ENCODE data around the gene SPTBN4.
"Not testable (repeated sequence)": the region's sequence is repeated elsewhere in the genome, so short reads cannot be mapped to it uniquely, and the experiment has no call there.

The SPTBN4 gene

DNA sequence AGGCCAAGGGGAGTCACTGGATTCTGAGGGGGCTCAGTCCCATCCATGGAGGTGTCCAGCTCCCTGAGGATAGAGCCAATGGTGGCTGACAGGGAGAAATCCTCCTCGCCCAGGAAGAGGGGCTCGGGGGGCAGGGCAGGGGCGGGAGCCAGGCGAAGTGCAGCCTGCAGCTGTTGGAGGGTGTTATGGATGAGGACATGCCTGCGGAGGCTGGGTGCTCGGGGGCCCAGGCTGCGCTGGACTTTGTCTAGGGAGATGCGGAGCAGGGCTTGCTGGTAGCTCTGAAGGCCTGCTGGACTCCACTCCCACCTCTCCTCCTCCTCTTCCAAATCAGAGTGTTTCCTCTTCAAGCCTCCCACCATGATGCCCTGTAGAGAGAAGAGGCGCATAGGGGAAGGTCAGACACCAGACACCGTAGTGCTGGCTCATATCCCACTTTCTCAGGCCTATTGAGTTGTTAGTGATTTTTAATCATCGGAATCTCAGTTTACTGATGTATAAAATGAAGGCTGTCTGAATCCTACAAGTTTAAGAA lies 25.0 kb upstream of the SPTBN4 start:
- no peak for DNase-seq (ENCODE audit: low read depth in 2 of 2)

DNA sequence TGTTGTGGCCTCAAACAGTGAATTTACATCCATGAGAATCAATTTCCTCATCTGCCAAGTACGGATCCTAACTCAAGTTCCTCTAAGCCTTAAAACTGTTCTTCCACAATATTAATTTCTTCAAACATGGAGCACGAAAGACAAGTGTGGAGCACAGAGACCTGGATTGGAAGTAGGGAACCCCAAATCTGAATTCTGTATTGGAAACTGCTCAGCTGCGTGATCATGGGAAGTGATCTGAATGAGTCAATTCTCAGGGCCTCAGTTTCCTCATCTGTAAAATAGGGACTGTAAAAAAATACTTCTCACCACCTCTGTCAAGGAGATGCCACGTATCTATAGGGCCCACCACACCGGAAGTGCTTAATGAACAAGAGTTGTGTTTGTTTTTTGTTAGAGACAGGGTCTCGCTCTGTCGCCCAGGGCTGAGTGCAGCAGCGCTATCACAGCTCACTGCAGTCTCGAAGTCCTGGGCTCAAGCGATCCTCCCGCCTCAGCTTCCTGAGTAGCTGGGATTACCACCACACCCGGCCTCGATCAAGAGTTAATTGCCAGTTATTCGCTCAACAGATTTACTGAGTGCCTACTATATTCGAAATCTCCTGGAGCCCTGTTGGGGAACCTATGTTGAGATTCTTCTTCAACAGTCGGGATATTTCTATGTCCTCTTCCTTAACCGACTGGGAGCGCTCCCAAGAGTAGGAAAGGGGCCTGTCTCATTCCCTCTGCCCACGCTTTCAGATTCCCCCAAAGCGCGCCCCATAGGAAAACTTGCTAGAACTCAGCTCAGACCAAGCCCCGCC lies 24.3 kb upstream of the SPTBN4 start:
- no peak for DNase-seq (ENCODE audit: low read depth in 2 of 2)

DNA sequence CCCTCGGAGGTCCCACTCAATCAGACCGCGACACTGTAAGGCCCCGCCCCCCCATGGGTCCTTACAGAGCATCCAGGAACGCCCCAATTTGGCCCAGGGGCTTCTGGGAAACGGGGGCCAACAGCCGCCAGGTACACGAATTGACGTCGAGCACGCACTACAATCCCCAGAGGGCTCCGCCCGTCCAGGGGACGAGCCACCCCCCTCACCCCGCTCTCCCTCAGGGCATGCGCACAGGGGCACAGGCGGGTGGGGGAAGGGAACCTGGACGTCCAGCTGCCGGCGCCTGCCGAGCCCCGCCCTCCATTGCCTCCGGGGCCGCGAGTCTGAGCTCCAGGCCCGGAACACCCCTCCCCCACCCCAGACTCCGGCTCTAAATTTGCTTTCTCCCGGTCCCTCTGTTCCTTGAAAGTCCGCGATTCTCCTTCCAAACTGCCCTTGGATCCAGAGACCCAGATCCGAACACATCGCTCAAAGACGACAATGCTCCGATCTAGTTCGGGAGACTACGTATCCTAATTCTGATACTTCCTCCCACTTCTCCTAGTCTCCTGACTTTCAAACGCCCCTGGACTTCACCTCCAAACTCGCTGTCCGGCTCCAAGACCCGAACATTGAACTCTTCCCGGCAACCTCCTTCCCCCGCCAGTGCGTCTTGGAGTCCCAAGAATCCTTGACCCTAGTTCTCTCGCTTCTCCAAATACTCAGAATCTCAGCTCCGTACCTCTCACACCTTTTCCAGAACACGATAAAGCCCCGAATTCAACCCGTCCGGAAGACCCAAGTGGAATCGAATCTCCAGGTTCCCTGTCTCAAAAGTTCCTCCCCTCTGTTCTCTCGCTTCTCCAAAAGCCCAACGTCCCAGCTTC lies 23.4 kb upstream of the SPTBN4 start:
- DNase-seq (ENCODE audit: low read depth in 2 of 2): peak; percentile 98 to 99

DNA sequence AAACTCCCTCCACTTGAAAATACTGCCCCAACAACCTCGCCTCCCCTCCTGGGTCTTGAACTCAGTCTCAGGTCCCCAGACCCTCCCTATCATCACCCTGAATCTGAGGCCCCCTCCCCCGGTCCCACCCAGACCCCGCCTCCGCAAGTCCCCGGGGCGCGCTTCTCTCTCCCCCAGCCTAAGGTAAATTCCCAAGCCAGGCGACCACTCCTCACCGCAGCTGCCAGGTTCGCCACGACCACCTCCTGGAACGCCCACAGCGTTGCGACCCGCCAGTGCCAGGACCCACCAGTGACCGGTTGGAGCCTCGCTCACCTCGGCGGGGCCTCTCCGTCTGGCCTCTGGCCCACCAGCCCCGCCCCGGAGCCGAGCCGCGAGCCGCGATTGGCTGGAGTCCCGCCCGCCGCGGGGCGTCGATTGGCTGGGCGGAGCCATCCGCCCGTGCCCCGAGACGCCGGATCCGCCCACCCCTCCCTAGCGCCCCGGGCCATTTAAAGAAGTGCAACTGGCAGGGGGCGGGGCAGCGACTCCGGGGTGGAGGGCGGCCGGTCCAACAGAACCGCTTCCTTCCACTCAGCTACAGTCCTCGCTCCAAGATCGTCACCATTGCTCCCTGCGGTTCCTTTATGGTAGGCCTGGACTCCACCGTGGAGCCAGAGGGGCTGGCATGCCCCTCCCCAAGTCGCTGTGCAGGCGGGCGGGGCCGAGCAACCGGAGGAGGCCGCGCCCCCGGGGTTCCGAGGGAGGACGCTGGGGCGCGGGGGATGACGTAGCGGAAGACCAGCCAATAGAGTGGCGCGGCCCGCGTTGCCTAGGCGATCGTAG lies 22.6 kb upstream of the SPTBN4 start, which contains the start of gene SERTAD3:
Gene SERTAD3 (minus strand): TSS at position 336 of the 825 bp plus-strand sequence. CDS start 2,255 bp downstream, outside the sequence.
- DNase-seq (ENCODE audit: low read depth in 2 of 2): peak; percentile 91 to 94

DNA sequence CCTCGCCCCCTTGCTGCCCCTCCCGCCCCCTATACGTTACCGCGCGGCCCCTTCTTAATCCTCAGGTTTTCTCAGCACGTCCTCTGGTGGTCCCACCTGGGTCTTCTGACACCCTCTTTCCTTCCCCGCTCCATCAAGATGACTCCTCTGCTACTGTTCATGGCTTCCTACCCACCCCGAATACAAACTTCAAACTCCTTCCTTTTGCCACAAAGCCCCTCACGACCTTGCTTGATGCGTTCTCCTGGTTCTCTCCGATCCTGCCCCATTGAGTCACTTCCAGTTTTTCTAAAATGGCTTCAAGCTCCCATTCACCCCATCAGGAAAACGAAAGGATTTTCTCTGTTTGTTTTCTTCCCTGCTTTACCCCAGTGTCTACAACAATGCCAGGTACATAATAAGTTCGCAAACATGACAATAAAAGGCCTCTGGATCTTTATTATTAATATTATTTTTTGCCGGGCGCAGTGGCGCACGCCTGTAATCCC lies 21.9 kb upstream of the SPTBN4 start:
- DNase-seq (ENCODE audit: low read depth in 2 of 2): no peak

DNA sequence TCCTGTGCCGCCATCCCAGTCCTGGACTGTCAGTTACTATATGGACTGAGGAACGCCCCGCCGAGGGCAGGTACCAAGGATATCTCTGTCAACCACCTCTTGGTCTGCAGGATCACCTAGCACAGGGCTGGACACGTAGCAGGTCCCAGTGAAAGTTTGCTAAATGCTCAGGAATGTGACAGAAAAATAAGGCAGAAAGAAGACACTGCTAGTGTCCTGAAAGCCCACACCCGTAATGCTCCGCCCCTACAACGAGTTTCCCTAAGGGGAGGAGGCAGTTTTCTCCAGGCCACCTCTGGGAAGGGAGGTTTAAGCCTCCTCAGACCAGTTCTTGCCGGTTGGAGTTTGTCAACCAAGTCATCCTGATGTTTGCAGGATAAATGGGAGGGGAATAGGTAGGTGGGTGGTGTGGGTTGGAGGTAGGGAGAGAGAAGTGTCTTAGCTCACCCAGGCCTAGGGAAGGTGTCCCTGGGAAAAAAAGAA lies 21.0 kb upstream of the SPTBN4 start:
- no peak for DNase-seq (ENCODE audit: low read depth in 2 of 2)

DNA sequence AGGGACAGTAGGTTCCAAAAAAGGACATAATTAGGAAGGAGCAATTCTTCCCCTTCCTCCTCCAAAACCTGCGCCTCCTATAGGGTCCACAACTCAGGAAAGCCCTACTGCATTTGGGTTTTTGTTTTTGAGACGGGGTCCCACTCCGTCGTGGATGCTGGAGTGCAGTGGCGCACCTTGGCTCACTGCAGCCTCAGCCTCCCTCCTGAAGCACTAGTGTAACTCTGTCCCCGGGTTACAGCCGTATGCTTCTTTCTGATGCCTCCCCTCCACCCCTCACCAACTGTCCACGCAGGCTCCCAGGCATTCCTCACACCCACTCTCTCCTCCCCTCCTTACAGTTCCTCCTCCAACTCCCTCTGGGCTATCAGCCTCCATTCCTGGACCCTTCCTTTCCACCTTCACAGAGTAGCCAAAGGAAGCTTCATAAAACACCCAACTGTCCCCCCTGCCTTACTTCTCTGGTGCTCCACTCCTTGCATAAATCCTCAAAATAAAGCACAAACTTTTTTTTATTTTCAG lies 20.5 kb upstream of the SPTBN4 start:
- no peak for DNase-seq (ENCODE audit: low read depth in 2 of 2)

DNA sequence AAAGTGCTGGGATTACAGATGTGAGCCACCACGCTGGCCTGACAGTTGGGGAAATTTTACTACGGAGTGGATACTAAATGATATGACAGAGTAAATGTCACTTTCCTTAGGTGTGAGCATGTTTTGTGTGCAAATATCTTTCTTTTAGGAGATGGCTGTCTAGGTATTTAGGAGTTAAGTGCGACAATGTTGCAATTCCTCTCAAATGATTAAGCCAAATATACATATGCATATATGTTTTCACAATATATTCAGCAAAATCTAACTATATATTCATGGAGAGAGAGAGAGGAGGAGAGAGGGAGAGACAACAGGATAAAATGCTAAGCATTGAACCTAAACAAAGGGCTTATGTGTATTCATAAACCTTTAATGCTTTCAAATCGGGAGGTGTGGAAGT lies 17.3 kb upstream of the SPTBN4 start:
- DNase-seq (ENCODE audit: low read depth in 2 of 2): no peak

DNA sequence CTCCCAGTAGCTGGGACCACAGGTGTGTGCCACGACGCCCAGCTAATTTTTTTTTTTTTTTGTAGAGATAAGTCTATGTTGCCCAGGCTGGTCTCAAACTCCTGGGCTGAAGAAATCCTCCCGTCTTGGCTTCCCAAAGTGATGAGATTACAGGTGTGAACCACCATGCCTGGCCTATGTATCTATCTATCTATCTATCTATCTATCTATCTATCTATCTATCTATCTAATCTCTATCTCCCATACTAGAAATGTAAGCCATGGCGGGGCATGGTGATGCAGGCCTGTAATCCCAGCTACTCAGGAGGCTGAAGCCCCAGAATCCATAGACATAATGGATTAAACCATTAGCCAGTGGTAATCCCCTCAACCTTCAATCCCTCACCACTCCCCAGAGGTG lies 16.1 kb upstream of the SPTBN4 start:
- DNase-seq (ENCODE audit: low read depth in 2 of 2): no peak

DNA sequence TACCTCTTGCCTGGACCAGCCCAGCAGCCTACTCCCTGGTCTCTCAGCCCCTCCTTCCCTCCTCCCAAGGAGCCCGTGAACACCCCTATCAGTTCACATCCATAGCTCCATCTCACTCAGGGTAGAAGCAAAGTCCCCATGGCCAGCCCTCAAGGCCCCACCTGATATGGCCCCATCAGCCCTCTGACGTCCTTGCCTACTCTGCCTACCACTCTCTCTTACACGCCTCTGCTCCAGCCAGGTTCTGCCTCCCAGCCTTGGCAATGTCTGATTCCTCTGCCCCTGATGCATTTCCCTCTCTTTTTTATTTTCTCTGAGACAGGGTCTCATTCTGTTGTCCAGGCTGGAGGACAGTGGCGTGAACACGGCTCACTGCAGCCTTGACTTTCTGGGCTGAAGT lies 14.8 kb upstream of the SPTBN4 start:
- no peak for DNase-seq (ENCODE audit: low read depth in 2 of 2)

DNA sequence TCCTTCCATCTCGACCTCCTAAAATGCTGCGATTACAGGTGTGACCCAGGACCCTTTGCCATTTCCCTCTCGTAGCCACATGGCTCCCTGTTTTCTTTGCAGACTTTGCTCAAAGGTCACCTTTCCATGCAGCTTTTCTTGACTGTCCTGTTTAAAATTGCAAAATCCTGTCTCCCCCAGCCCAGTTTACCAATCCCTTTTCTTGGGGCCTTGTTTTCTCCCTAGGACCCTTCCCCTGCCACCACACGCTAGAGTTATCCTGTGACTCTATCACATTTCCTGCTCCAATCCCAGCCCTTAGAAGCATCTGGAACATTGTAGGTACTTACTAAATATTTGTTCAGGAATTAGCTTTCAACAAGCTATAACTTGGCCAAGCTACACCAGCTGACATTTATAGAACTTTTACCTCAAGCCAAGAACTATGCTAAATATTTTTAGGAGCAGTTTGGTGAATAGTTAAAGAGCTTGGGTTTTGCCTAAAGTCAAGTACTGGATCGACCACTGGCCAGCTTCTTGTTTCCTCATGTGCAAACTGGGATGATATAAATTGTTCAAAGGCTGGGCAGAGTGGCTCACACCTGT lies 13.6 kb upstream of the SPTBN4 start:
- DNase-seq (ENCODE audit: low read depth in 2 of 2): no peak

DNA sequence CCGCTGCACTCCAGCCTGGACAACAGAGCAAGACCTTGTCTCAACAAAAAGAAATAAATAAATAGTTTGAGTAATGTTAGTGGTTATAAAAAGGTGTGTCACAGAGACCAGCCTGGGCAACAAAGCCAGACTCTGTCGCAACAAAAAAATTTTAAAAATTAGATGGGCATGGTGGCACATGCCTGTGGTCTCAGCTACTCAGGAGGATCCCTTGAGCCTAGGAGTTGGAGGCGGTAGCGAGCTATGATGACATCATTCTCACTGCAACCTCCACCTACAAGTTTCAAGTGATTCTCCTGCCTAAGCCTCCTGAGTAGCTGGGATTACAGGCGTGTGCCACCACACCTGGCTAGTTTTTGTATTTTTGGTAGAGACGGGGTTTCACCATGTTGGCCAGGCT lies 12.9 kb upstream of the SPTBN4 start:
- not testable (repeated sequence) for DNase-seq (ENCODE audit: low read depth in 2 of 2)

DNA sequence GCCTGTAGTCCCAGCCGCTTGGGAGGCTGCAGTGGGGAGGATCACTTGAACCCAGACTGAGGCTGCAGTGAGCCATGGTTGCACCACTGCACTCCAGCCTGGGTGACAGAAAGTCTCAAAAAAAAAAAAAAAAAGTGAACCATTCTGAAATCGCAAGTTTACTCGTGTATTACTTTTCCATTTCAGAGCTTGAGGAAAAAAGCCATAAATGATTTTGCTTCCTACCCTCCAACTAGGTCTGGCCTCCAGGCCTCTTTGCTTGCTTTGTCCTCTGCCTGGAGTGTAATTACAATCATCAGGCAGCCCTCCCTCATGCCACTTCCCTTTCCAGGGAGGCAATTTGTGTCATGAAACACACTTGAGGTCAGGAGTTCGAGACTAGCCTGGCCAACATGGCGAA lies 9.8 kb upstream of the SPTBN4 start:
- DNase-seq (ENCODE audit: low read depth in 2 of 2): no peak

DNA sequence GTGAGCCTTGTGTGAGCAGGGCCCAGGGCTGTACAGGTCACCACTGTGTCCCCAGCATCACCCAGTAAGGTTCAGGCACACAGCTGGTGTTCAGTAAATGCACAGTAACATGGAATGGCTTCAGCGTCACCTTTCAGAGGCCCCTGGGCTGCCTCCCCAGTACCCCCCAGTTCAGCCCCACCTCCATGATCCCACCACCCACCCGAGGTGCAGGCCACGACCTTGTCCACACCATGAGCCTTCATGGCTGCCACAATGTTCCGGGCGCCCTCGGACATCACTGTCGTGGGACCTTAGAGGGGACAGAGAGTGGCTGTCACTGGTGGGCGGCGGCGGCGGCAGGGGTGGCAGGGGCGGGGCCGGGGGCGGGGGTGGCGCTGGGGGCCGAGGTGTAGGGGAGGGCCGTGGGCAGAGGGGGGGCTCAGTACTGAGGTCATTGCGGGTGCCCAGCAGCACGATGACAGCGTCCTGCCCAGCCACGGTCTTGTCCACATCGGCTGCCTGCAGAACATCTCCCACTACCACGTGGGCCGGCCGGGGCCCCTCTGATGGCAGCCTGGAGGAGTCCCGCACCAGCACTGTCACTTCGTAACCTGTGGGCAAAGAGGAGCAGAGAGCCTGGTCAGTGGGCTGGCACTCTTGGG lies 8.7 kb upstream of the SPTBN4 start:
- no peak for DNase-seq (ENCODE audit: low read depth in 2 of 2)

DNA sequence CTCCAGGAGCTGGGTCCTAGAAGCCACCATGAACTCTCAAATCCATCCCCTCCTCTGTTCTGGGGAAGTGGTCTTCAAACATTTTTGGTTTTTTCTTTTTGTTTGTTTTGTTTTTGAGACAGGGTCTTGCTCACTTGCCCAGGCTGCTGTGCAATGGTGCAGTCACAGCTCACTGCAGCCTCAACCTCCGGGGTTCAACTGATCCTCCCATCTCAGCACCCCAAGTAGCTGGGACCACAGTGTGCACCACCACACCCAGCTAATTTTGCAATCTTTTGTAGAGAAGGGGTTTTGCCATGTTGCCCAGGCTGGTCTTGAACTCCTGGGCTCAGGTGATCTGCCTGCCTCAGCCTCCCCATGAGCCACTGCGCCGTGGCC lies 8.2 kb upstream of the SPTBN4 start:
- no peak for DNase-seq (ENCODE audit: low read depth in 2 of 2)

DNA sequence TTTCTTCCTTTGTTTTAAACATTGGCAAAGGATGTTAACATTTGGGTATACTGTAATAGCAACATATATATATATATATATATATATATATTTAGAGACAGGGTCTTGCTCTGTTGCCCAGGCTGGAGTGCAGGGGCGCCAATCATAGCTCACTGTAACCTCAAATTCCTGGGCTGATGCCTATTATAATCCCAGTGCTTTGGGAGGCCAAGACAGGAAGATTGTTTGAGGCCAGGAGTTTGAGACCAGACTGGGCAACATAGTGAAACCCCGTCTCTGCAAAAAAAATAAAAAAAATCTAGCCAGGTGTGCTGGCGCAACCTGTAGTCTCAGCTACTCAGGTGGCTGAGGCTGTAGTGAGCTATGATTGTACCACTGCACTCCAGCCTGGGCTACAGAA lies 6.6 kb upstream of the SPTBN4 start:
- DNase-seq (ENCODE audit: low read depth in 2 of 2): no peak

DNA sequence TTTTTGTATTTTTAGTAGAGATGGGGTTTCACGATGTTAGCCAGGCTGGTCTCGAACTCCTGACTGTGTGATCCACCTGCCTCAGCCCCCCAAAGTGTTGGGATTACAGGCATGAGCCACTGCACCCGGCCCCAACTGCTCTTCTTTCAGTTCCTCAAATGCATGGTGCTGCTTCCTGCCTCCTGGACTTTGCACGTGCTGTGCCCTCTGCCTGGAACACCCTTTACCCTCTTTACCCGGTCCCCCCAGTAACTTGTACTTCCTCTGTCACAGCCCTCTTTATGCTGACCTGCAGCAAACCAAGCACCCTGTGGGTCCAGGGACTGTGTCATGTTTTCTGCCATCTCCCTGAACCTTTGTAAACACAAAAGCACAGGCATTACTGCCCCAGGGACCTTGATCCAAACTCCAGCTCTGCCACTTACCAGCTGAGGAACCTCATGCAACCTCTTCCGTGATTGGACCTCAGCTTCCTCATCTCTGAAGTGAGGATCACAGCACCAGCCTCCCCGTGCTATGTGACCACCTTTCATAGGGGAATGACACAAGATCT lies 5.1 kb upstream of the SPTBN4 start:
- DNase-seq (ENCODE audit: low read depth in 2 of 2): no peak

DNA sequence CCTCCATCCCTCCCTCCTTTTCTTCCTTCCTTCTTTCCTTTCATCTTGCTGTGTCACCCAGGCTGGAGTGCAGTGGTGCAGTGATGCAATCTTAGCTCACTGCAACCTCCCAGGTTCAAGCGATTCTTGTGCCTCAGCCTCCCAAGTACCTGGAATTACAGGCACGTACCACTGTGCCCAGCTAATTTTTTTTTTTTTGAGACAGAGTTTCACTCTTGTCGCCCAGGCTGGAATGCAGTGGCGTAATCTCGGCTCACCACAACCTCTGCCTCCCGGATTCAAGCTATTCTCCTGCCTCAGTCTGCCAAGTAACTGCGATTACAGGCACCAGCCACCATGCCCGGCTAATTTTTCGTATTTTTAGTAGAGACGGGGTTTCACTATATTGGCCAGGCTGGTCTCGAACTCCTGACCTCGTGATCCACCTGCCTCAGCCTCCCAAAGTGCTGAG lies 3.2 kb upstream of the SPTBN4 start:
- DNase-seq (ENCODE audit: low read depth in 2 of 2): not testable (repeated sequence)

DNA sequence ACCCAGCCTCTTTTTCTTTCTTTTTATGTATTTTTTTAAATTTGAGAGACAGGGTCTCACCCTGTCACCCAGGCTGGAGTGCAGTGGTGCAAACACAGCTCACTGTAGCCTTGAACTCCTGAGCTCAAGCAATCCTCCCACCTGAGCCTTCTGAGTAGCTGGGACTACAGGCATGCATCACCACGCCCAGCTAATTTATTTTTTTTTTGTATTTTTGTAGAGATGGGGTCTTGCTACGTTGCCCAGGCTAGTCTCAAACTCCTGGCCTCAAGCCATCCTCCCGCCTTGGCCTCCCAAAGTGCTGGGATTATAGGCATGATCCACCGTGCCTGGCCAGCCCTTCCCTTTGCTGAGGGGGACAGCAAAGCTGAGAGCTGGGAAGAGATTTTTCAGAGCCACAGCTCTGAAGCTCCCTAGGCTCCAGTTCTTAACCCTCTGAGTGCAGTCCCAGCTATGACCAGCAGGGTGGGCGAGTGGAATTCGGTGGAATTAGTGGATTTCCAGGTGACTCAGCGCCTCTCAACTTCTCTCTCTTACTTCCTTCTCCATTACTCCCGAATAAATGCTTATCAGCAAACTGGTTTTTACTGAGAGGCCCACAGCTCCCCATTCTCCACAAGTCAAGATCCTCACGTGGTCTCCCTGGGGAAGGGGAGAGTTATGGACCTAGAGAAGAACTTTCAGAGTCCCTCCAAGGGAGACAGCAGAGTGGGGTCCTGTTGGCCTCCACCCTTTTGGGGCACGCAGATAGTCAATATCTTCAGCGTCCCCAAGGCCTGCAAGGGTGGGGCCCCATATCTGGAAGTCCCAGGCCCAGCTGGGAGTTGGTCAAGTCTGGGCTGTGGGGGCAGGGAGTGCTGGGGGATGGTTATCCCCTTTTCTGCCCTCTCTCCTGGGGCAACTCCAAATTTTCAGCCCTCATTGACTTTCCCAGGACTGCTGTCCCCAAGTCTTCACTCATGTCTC lies 2.5 kb upstream of the SPTBN4 start:
- DNase-seq (ENCODE audit: low read depth in 2 of 2): peak; percentile 40 to 82

All from stimulated activated CD4-positive, alpha-beta T cell treated with anti-CD3 and anti-CD28 coated beads, Interleukin-12 subunit alpha, Interleukin-12 subunit beta, amount 100 ng/mL, for 24 hours (primary cell).